Caco-2 (cell line): ENCODE data around the gene ST6GALNAC6. TPM values are rescaled to one million over a fixed set of nuclear protein-coding genes. Genes with fewer than 3 reads are reported as not detected.
A peak's percentile ranks its signal among the peaks of the same experiment; 100 is the strongest.

Experiments
- BruUV-seq: library from RNA; stranded (reverse); fragments of 400-500 nt; replicated peaks from 2 replicates; lab custom pipeline; 2021; lab: Mats Ljungman, UMichigan
- CTCF ChIA-PET: fragments of 300-600 bp; sonication (Branson Sonifier 250); formaldehyde crosslinking; loops from one replicate; lab custom pipeline; 2022; ENCODE audit warnings: antibody characterized with exemption; lab: Charles Lee
- POLR2A ChIA-PET: fragments of 300-600 bp; sonication (Branson Sonifier 250); formaldehyde crosslinking; loops from one replicate; lab custom pipeline; 2022; ENCODE audit warnings: antibody characterized with exemption; lab: Charles Lee
- DNase-seq, 2 experiments: peaks; one replicate each; pipeline versions ENCODE4 v3.0.0 to v3.0.0-alpha.2; 2020 to 2022
- H3K27me3 ChIP-seq: replicated peaks from 2 replicates; pipeline ENCODE4 v1.6.0; 2011; ENCODE audit warnings: low read length; ENCODE audit not compliant: control insufficient read depth, insufficient read depth
- H3K36me3 ChIP-seq: 2 replicates; pipeline ENCODE4 v1.5.1; 2011; ENCODE audit warnings: low read length; ENCODE audit not compliant: control insufficient read depth, insufficient read depth
- H3K4me1 ChIP-seq: fragments of 250-450 bp; sonication (Bioruptor Pico); 2 replicates; pipeline ENCODE4 v1.5.1; 2020; ENCODE audit warnings: mild to moderate bottlenecking
- H3K4me3 ChIP-seq: 2 replicates; pipeline ENCODE4 v1.5.1; 2011; ENCODE audit warnings: low read depth, mild to moderate bottlenecking, control low read depth, low read length
- H3K9me3 ChIP-seq: fragments of 250-450 bp; sonication (Bioruptor Pico); 2 replicates; pipeline ENCODE4 v1.5.1; 2020; ENCODE audit warnings: mild to moderate bottlenecking, moderate library complexity
- H3K27ac Mint-ChIP-seq: one replicate; pipeline ENCODE4 v1.8.0; 2022; ENCODE audit warnings: mixed read lengths; ENCODE audit not compliant: unreplicated experiment
- H3K27me3 Mint-ChIP-seq: one replicate; pipeline ENCODE4 v1.8.0; 2022; ENCODE audit warnings: mixed read lengths; ENCODE audit not compliant: insufficient read depth, unreplicated experiment
- H3K36me3 Mint-ChIP-seq: one replicate; pipeline ENCODE4 v1.8.0; 2022; ENCODE audit warnings: mild to moderate bottlenecking, mixed read lengths; ENCODE audit not compliant: insufficient read depth, unreplicated experiment
- H3K4me1 Mint-ChIP-seq: one replicate; pipeline ENCODE4 v1.8.0; 2022; ENCODE audit warnings: low read depth, mixed read lengths; ENCODE audit not compliant: unreplicated experiment
- H3K4me3 Mint-ChIP-seq: one replicate; pipeline ENCODE4 v1.8.0; 2022; ENCODE audit warnings: mild to moderate bottlenecking, moderate library complexity, mixed read lengths; ENCODE audit not compliant: unreplicated experiment
- H3K9me3 Mint-ChIP-seq: one replicate; pipeline ENCODE4 v1.8.0; 2022; ENCODE audit warnings: mixed read lengths; ENCODE audit not compliant: unreplicated experiment
- CTCF ChIP-seq, 2 experiments: fragments of 200-600 bp in 1 of 2; IDR thresholded peaks; 1 replicate in 1 of 2; 2 replicates in 1 of 2; pipeline versions ENCODE4 v1.5.1 to v1.8.0; 2011 to 2022; ENCODE audit warnings: antibody characterized with exemption in 1 of 2, control low read depth in 1 of 2, inconsistent platforms in 1 of 2, low read depth in 1 of 2, low read length in 1 of 2, mild to moderate bottlenecking in 1 of 2, moderate library complexity in 1 of 2; ENCODE audit not compliant: insufficient read depth in 1 of 2, severe bottlenecking in 1 of 2, unreplicated experiment in 1 of 2
- intact Hi-C: fragments of 100-400 bp; cut with micrococcal nuclease; formaldehyde crosslinking; loops from one replicate; pipeline ENCODE4 v1.10.0; 2022; ENCODE audit not compliant: unreplicated experiment
- total RNA-seq: library from RNA; stranded (reverse); gene quantifications from 2 replicates; pipeline ENCODE4 v1.2.3, GENCODE V29; 2022

ST6GALNAC6 gene
- total RNA-seq, 1 experiment from 2014 or later: 20.7 TPM

- Histone ChIP-seq H3K27me3 (no peaks in the 10 kb centered on the region), H3K4me1 (peaks cover 10% of the 10 kb centered on the region; the same call in 1 of the 2 replicates), H3K4me3 (no peak overlapping the region), H3K9me3 (no peaks in the 10 kb centered on the region), H3K36me3 (no peaks in the 10 kb centered on the region)
- H3K4me1 Mint-ChIP-seq: peaks cover 4% of the 10 kb centered on the region
- no peaks in the 10 kb centered on the region for H3K9me3 Mint-ChIP-seq
- intact Hi-C loops: no loop called here
- no peak for DNase-seq
- peak overlapping the region; percentile 43 for H3K27ac Mint-ChIP-seq
- peaks cover 14% of the 10 kb centered on the region for H3K36me3 Mint-ChIP-seq
- no peaks in the 10 kb centered on the region for H3K27me3 Mint-ChIP-seq
- peak overlapping the region; percentile 79 for H3K4me3 Mint-ChIP-seq
- no TSS peak for BruUV-seq
- CTCF ChIA-PET: no interaction called here
- no peak for TF ChIP-seq CTCF (IDR thresholded peaks at IDR 0.05; ENCODE audit: insufficient read depth in 1 of 2, low read depth in 1 of 2, low read length in 1 of 2, severe bottlenecking in 1 of 2, unreplicated experiment in 1 of 2)
- POLR2A ChIA-PET: no interaction called here
Observed at GRCh38 chr9:127878652-127879390, 20.6 kb downstream of the ST6GALNAC6 start.

- Mint-ChIP-seq H3K9me3 (no peaks in the 10 kb centered on the region), H3K27ac (peak overlapping the region; percentile 43), H3K36me3 (peaks cover 13% of the 10 kb centered on the region), H3K4me3 (peak overlapping the region; percentile 79), H3K4me1 (peaks cover 4% of the 10 kb centered on the region), H3K27me3 (no peaks in the 10 kb centered on the region)
- ChIA-PET POLR2A (no interaction called here), CTCF (no interaction called here)
- H3K9me3 ChIP-seq: no peaks in the 10 kb centered on the region
- H3K36me3 ChIP-seq: no peaks in the 10 kb centered on the region
- TF ChIP-seq CTCF (IDR thresholded peaks at IDR 0.05; ENCODE audit: insufficient read depth in 1 of 2, low read depth in 1 of 2, low read length in 1 of 2, severe bottlenecking in 1 of 2, unreplicated experiment in 1 of 2): no peak
- H3K27me3 ChIP-seq: no peaks in the 10 kb centered on the region
- H3K4me3 ChIP-seq: peak overlapping the region; percentile 56
- intact Hi-C loops: no loop called here
- BruUV-seq: no TSS peak
- H3K4me1 ChIP-seq: peaks cover 10% of the 10 kb centered on the region; the same call in 1 of the 2 replicates
- no peak for DNase-seq
Observed at GRCh38 chr9:127878001-127878651, 21.3 kb downstream of the ST6GALNAC6 start.

GRCh38 chr9:127877566-127877998 lies 21.8 kb downstream of the ST6GALNAC6 start, which contains the start of gene AK1:
Gene AK1, minus strand, starts transcription at chr9:127877675. Its CDS starts 3,058 bp downstream, at chr9:127874617.
- Histone ChIP-seq H3K27me3 (no peaks in the 10 kb centered on the region), H3K4me1 (peaks cover 10% of the 10 kb centered on the region; the same call in 1 of the 2 replicates), H3K4me3 (peak within 1 kb of the TSS; percentile 56), H3K9me3 (no peaks in the 10 kb centered on the region), H3K36me3 (no peaks in the 10 kb centered on the region)
- peaks cover 8% of the 10 kb centered on the region for H3K36me3 Mint-ChIP-seq
- H3K4me1 Mint-ChIP-seq: peaks cover 4% of the 10 kb centered on the region
- peak; percentile 83 to 84 for DNase-seq
- POLR2A ChIA-PET: no interaction called here
- no peaks in the 10 kb centered on the region for H3K9me3 Mint-ChIP-seq
- H3K27ac Mint-ChIP-seq: peak within 1 kb of the TSS; percentile 43
- TF ChIP-seq CTCF (IDR thresholded peaks at IDR 0.05; ENCODE audit: insufficient read depth in 1 of 2, low read depth in 1 of 2, low read length in 1 of 2, severe bottlenecking in 1 of 2, unreplicated experiment in 1 of 2): no peak
- CTCF ChIA-PET: no interaction called here
- H3K4me3 Mint-ChIP-seq: peak within 1 kb of the TSS; percentile 79
- no peaks in the 10 kb centered on the region for H3K27me3 Mint-ChIP-seq
- intact Hi-C loops: no loop called here
- no TSS peak for BruUV-seq
